ENCODE data around the gene IL1R1. TPM values are rescaled to one million over a fixed set of nuclear protein-coding genes. Genes with fewer than 3 reads are reported as not detected.

Gene IL1R1
- total and polyA plus RNA-seq, 2 donors (not counting 1 experiment from before 2014, with no cell fraction given), result 110 to 232 TPM

DNA sequence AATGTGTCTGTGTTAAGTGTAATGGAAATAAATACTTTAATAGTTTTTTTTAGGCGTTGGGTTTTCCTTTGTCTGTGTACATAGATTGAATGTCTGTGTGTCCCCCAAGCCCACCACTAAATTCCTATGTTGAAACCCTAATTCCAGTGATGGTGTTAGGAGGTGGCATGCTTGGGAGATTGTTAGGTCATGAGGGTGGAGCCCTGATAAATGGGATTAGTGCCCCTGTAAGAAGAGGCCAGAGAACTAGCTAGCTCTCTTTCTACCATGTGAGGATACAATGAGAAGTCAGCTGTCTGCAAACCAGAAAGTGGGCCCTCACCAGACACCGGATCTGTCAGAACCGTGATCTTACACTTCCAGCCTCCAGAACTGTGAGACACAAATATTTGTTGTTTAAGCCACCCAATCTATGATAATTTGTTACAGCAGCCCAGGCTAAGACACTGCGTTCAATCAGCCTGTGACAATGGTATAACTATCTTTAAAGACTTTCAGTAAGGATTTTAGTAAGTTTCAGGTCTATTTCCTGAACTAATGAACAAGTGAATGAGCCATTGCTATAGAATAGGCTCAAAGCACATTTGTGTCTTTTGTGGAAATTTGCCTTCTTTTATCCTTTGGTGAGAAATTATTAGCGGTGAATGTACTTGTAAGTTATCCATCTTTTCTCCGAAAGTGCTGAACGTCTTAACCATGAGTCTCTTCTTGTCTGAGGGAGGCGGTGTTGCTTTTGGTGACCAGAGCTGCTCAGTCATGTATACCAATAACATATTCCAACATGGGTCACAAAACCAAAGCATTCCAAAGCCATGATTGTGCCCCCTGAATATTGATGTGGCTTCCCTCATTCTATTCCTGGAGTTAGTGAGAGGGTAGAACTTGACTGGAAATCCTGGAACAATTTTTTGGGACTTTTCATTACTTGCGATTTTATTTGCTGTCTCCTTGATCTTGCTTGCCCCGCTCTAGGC, 29.6 kb upstream of the IL1R1 start:
- TF ChIP-seq CTCF (conservative IDR thresholded peaks at IDR 0.05 in 1 of 2, IDR thresholded peaks at IDR 0.05 in 1 of 2; ENCODE audit: low read depth in 1 of 2, low read length in 2 of 2) (no peak), EZH2 (IDR thresholded peaks at IDR 0.05; ENCODE audit: low read length, missing control alignments) (no peak)
- Histone ChIP-seq H3K9me3 (ENCODE audit: control insufficient read depth, insufficient read depth, low read depth, low read length) (no peaks in the 10 kb centered on the region), H3K79me2 (ENCODE audit: control insufficient read depth, insufficient read depth, low read length) (no peaks in the 10 kb centered on the region), H3K27ac (ENCODE audit: insufficient read depth, low read length) (peak overlapping the region; percentile 36), H4K20me1 (ENCODE audit: control insufficient read depth, extremely low read depth, insufficient read depth, low read length) (no peaks in the 10 kb centered on the region), H3K4me2 (ENCODE audit: extremely low read depth, insufficient read depth, low read length) (no peak overlapping the region), H3K9ac (ENCODE audit: insufficient read depth, low read length) (no peak overlapping the region), H3K4me3 (replicated peaks in 1 of 4; ENCODE audit: control extremely low read depth in 1 of 4, insufficient read depth in 1 of 4, low read depth in 3 of 4, low read length in 4 of 4) (no peak overlapping the region), H3K36me3 (ENCODE audit: control insufficient read depth, insufficient read depth, low read length) (no peaks in the 10 kb centered on the region), H3K27me3 (ENCODE audit: control insufficient read depth, insufficient read depth, low read length) (no peaks in the 10 kb centered on the region), H2AFZ (ENCODE audit: low read length) (no peak overlapping the region), H3K4me1 (ENCODE audit: control insufficient read depth, extremely low read depth, insufficient read depth, low read length) (peaks cover 17% of the 10 kb centered on the region)
- peak; percentile 73 to 95 for DNase-seq (ENCODE audit: low read depth in 2 of 2)

DNA sequence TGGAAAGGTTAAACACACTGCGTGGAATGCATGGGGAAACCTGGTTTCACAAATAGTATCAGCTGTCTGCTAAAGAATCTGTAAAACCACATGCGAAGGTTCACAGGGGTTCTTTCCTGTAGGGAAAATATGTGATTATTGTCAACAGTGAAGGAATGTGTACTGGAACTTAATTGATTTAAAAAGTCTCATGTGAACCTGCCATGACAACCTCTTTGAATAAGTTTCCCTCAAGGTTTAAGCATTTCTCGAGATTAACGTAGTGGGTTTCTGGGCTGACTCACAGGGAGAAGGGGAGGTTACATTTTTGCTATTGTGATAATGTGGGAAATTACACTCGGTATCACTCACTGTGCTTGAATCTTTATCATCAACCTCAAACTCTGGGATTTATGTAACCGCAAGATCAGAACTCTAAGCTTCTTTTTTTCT, 28.2 kb upstream of the IL1R1 start:
- peak; percentile 74 to 100 for DNase-seq (ENCODE audit: low read depth in 2 of 2)
- Histone ChIP-seq H2AFZ (ENCODE audit: low read length) (no peak overlapping the region), H3K4me3 (replicated peaks in 1 of 4; ENCODE audit: control extremely low read depth in 1 of 4, insufficient read depth in 1 of 4, low read depth in 3 of 4, low read length in 4 of 4) (no peak overlapping the region), H3K9ac (ENCODE audit: insufficient read depth, low read length) (no peak overlapping the region), H3K79me2 (ENCODE audit: control insufficient read depth, insufficient read depth, low read length) (no peaks in the 10 kb centered on the region), H3K4me2 (ENCODE audit: extremely low read depth, insufficient read depth, low read length) (no peak overlapping the region), H4K20me1 (ENCODE audit: control insufficient read depth, extremely low read depth, insufficient read depth, low read length) (no peaks in the 10 kb centered on the region), H3K27me3 (ENCODE audit: control insufficient read depth, insufficient read depth, low read length) (no peaks in the 10 kb centered on the region), H3K36me3 (ENCODE audit: control insufficient read depth, insufficient read depth, low read length) (no peaks in the 10 kb centered on the region), H3K9me3 (ENCODE audit: control insufficient read depth, insufficient read depth, low read depth, low read length) (no peaks in the 10 kb centered on the region), H3K4me1 (ENCODE audit: control insufficient read depth, extremely low read depth, insufficient read depth, low read length) (peaks cover 17% of the 10 kb centered on the region), H3K27ac (ENCODE audit: insufficient read depth, low read length) (peak overlapping the region; percentile 24)
- no peak for TF ChIP-seq CTCF (conservative IDR thresholded peaks at IDR 0.05 in 1 of 2, IDR thresholded peaks at IDR 0.05 in 1 of 2; ENCODE audit: low read depth in 1 of 2, low read length in 2 of 2)
- no peak for TF ChIP-seq EZH2 (IDR thresholded peaks at IDR 0.05; ENCODE audit: low read length, missing control alignments)

DNA sequence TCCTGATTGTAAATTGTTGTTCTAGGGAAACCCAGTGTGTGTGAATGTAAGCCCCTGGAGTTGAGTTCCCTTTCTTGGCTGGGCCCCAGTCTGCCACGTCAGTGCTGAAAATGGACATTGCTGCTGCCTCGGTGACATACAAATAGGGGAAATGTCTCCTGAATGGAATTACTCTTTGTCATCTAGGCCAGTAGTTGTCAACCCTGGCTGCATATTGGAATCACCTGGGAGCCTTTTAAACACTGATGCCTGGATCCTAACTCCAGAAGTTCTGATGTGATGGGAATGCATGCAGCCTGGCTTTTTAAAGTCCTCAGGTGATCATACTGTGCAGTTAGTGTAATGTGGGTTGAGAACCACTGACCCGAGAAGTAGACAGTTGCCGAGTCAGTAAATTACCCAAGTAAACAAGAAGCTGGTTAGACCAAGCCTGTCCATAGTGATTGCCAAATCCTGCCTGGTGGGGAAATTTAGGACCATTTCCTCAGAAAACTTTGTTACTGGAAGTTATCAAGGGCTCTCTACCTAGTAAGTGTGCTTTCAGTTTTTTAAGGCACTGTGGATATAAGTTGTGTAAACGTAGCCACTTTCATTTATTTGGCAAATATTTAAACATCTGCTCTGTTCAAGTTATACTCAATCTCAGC, 27.6 kb upstream of the IL1R1 start:
- no peaks in the 10 kb centered on the region for H3K79me2 ChIP-seq (ENCODE audit: control insufficient read depth, insufficient read depth, low read length)
- no peak for TF ChIP-seq EZH2 (IDR thresholded peaks at IDR 0.05; ENCODE audit: low read length, missing control alignments)
- no peak for TF ChIP-seq CTCF (conservative IDR thresholded peaks at IDR 0.05 in 1 of 2, IDR thresholded peaks at IDR 0.05 in 1 of 2; ENCODE audit: low read depth in 1 of 2, low read length in 2 of 2)
- no peak overlapping the region for H3K4me3 ChIP-seq (replicated peaks in 1 of 4; ENCODE audit: control extremely low read depth in 1 of 4, insufficient read depth in 1 of 4, low read depth in 3 of 4, low read length in 4 of 4)
- H3K4me1 ChIP-seq (ENCODE audit: control insufficient read depth, extremely low read depth, insufficient read depth, low read length), result peaks cover 17% of the 10 kb centered on the region
- peak overlapping the region; percentile 24 for H3K27ac ChIP-seq (ENCODE audit: insufficient read depth, low read length)
- DNase-seq (ENCODE audit: low read depth in 2 of 2), result peak; percentile 61 to 90
- no peaks in the 10 kb centered on the region for H3K9me3 ChIP-seq (ENCODE audit: control insufficient read depth, insufficient read depth, low read depth, low read length)
- H4K20me1 ChIP-seq (ENCODE audit: control insufficient read depth, extremely low read depth, insufficient read depth, low read length), result no peaks in the 10 kb centered on the region
- H3K9ac ChIP-seq (ENCODE audit: insufficient read depth, low read length), result no peak overlapping the region
- H3K27me3 ChIP-seq (ENCODE audit: control insufficient read depth, insufficient read depth, low read length), result no peaks in the 10 kb centered on the region
- no peak overlapping the region for H2AFZ ChIP-seq (ENCODE audit: low read length)
- no peak overlapping the region for H3K4me2 ChIP-seq (ENCODE audit: extremely low read depth, insufficient read depth, low read length)
- no peaks in the 10 kb centered on the region for H3K36me3 ChIP-seq (ENCODE audit: control insufficient read depth, insufficient read depth, low read length)

Data from fibroblast of lung (primary cell).